Ovary (tissue), 3 donors: ENCODE data around the gene USP31.

ENCODE experiments used
- CTCF ChIP-seq, 3 donors: fragments of 450-650 bp in 2 of 3; fragments of 200-600 bp in 1 of 3; IDR thresholded peaks; one replicate each; pipeline versions ENCODE4 v1.5.1 to v1.8.0; 2016 to 2022; ENCODE audit warnings: antibody characterized with exemption in 3 of 3, mild to moderate bottlenecking in 1 of 3
- EP300 ChIP-seq: sonication (generic); formaldehyde crosslinking; IDR thresholded peaks from one replicate; pipeline ENCODE4 v1.6.1; 2017; ENCODE audit warnings: antibody characterized with exemption
- POLR2A ChIP-seq: fragments of 450-650 bp; IDR thresholded peaks from one replicate; pipeline ENCODE4 v1.6.1; 2017; ENCODE audit warnings: antibody characterized with exemption, mild to moderate bottlenecking, moderate library complexity
- donor health status: DM: no; HTN: no; CAD: no.

GRCh38 chr16:23052221-23052620 is 97.0 kb downstream of the USP31 start:
- no peak for TF ChIP-seq CTCF (IDR thresholded peaks at IDR 0.05)
- TF ChIP-seq POLR2A = no peak
- TF ChIP-seq EP300 = no peak
